GM23248 (cell line): Measurements from ENCODE around the gene SAT2. TPM values are rescaled to one million over a fixed set of nuclear protein-coding genes. Genes with fewer than 3 reads are reported as not detected.

ENCODE experiments used
- DNase-seq: peaks from one replicate; pipeline ENCODE4 v3.0.0-alpha.2; 2015
- H2AFZ ChIP-seq: fragments of 200-600 bp; sonication (generic); 2 replicates; pipeline ENCODE4 v1.6.1; 2016; ENCODE audit warnings: antibody characterized with exemption
- H3F3A ChIP-seq: fragments of 200-600 bp; sonication (generic); 2 replicates; pipeline ENCODE4 v1.6.1; 2016; ENCODE audit warnings: mild to moderate bottlenecking, antibody characterized with exemption, mixed run types; ENCODE audit not compliant: insufficient read depth
- H3K27ac ChIP-seq: fragments of 200-600 bp; sonication (generic); 2 replicates; pipeline ENCODE4 v1.5.1; 2016; ENCODE audit warnings: mild to moderate bottlenecking
- H3K27me3 ChIP-seq: fragments of 200-600 bp; sonication (generic); replicated peaks from 2 replicates; pipeline ENCODE4 v1.6.1; 2016; ENCODE audit warnings: mild to moderate bottlenecking; ENCODE audit not compliant: insufficient read depth
- H3K36me3 ChIP-seq: fragments of 200-600 bp; sonication (generic); 2 replicates; pipeline ENCODE4 v1.6.1; 2016; ENCODE audit warnings: low read depth, mild to moderate bottlenecking
- H3K4me1 ChIP-seq: fragments of 200-600 bp; sonication (generic); 2 replicates; pipeline ENCODE4 v1.6.1; 2016; ENCODE audit warnings: mild to moderate bottlenecking; ENCODE audit not compliant: insufficient read depth
- H3K4me2 ChIP-seq: fragments of 200-600 bp; sonication (generic); one replicate; pipeline ENCODE4 v1.6.1; 2016; ENCODE audit warnings: mild to moderate bottlenecking; ENCODE audit not compliant: unreplicated experiment
- H3K4me3 ChIP-seq: fragments of 200-600 bp; sonication (generic); 2 replicates; pipeline ENCODE4 v1.5.1; 2016; ENCODE audit warnings: mild to moderate bottlenecking
- H3K79me2 ChIP-seq: fragments of 200-600 bp; sonication (generic); 2 replicates; pipeline ENCODE4 v1.6.1; 2016; ENCODE audit warnings: mild to moderate bottlenecking; ENCODE audit not compliant: insufficient read depth
- H3K9ac ChIP-seq: fragments of 200-600 bp; sonication (generic); 2 replicates; pipeline ENCODE4 v1.6.1; 2016; ENCODE audit warnings: mild to moderate bottlenecking
- H3K9me2 ChIP-seq: fragments of 200-600 bp; sonication (generic); 2 replicates; pipeline ENCODE4 v1.6.1; 2016; ENCODE audit warnings: mixed run types, mild to moderate bottlenecking, moderate library complexity; ENCODE audit not compliant: insufficient read depth
- H3K9me3 ChIP-seq: fragments of 200-600 bp; sonication (generic); one replicate; pipeline ENCODE4 v1.6.1; 2017; ENCODE audit warnings: low read depth
- H4K20me1 ChIP-seq: fragments of 200-600 bp; sonication (generic); 2 replicates; pipeline ENCODE4 v1.6.0; 2016; ENCODE audit not compliant: insufficient read depth
- EZH2 ChIP-seq: fragments of 200-600 bp; sonication (generic); IDR thresholded peaks from 2 replicates; pipeline ENCODE4 v1.6.1; 2018; ENCODE audit warnings: antibody characterized with exemption, mild to moderate bottlenecking; ENCODE audit not compliant: insufficient read depth, poor library complexity, severe bottlenecking
- EZH2phosphoT487 ChIP-seq: fragments of 200-600 bp; sonication (generic); IDR thresholded peaks from 2 replicates; pipeline ENCODE4 v1.6.1; 2018; ENCODE audit warnings: antibody characterized with exemption, moderate library complexity, mild to moderate bottlenecking, low read depth; ENCODE audit not compliant: insufficient read depth
- WGBS, 2 experiments: methylation state at CpG; one replicate each; pipeline ENCODE4 v1.1.6; 2015 to 2017; ENCODE audit warnings: low lambda C conversion rate in 2 of 2, low coverage in 1 of 2; ENCODE audit errors: missing lambda C conversion rate in 2 of 2; 5-methylcytosine and 5-hydroxymethylcytosine counted together
- in situ Hi-C: fragments of 300-500 bp; cut with MboI; formaldehyde crosslinking; loops from 2 replicates; pipeline ENCODE4 v1.15.0; 2020
- polyA plus RNA-seq: library from polyadenylated mRNA; unstranded; fragments of >200 nt; fragmentation: Nextera tagmentation; extraction: Ambion mirVana; gene quantifications from 2 replicates; pipeline ENCODE4 v1.2.1, GENCODE V29; 2016
- total RNA-seq: library from RNA; depleted of rRNA; stranded (reverse); fragments of >200 nt; shearing (Covaris generic); gene quantifications from 2 replicates; pipeline ENCODE4 v1.2.3, GENCODE V29; 2014

Gene SAT2
- total and polyA plus RNA-seq, 2 experiments from 2014 or later, result 31.8 to 41.4 TPM

- no peak for DNase-seq
These were observed 9.0 kb downstream of the SAT2 start for GRCh38 chr17:7618608-7619007.

GRCh38 chr17:7615265-7615747 is 12.3 kb downstream of the SAT2 start:
- in situ Hi-C loops, result no loop called here
- H3K4me1 ChIP-seq, result peaks cover 26% of the 10 kb centered on the region
- H3K9ac ChIP-seq, result peak overlapping the region; percentile 76
- TF ChIP-seq EZH2, result no peak
- TF ChIP-seq EZH2phosphoT487, result no peak
- no peaks in the 10 kb centered on the region for H3K27me3 ChIP-seq
- 0 out of 2 replicates have a peak, but pooled peaks cover 6% of the 10 kb centered on the region for H3F3A ChIP-seq
- H3K9me2 ChIP-seq, result no peaks in the 10 kb centered on the region
- H3K79me2 ChIP-seq, result peaks cover 41% of the 10 kb centered on the region
- H3K36me3 ChIP-seq, result 0 out of 2 replicates have a peak, but pooled peaks cover 9% of the 10 kb centered on the region
- WGBS, 2 experiments, result 1 to 3% methylated on average over 24 to 28 of the region's 28 CpGs
- H2AFZ ChIP-seq, result peak overlapping the region; percentile 96
- peak overlapping the region; percentile 78 for H3K4me2 ChIP-seq
- no peak for DNase-seq
- peak overlapping the region; percentile 63 for H3K27ac ChIP-seq
- H3K9me3 ChIP-seq, result no peaks in the 10 kb centered on the region
- no peaks in the 10 kb centered on the region; the same call in 1 of the 2 replicates for H4K20me1 ChIP-seq
- H3K4me3 ChIP-seq, result peak overlapping the region; percentile 74

More at GRCh38 chr17:7618608-7619007, 9.0 kb downstream of the SAT2 start:
- H3K4me2 ChIP-seq, result no peak overlapping the region
- H3F3A ChIP-seq, result 0 out of 2 replicates have a peak, but pooled peaks cover 5% of the 10 kb centered on the region
- H3K27me3 ChIP-seq, result no peaks in the 10 kb centered on the region
- peaks cover 8% of the 10 kb centered on the region for H3K79me2 ChIP-seq
- TF ChIP-seq EZH2, result no peak
- TF ChIP-seq EZH2phosphoT487, result no peak
- in situ Hi-C loops, result no loop called here
- WGBS, 2 experiments, result 81 to 84% methylated on average over 5 of the region's 5 CpGs
- peaks cover 2% of the 10 kb centered on the region for H3K4me1 ChIP-seq
- no peak overlapping the region for H3K27ac ChIP-seq
- no peaks in the 10 kb centered on the region for H3K9me3 ChIP-seq
- no peaks in the 10 kb centered on the region for H3K36me3 ChIP-seq
- H3K4me3 ChIP-seq, result no peak overlapping the region
- no peaks in the 10 kb centered on the region for H4K20me1 ChIP-seq
- no peaks in the 10 kb centered on the region for H3K9me2 ChIP-seq
- no peak overlapping the region for H3K9ac ChIP-seq
- no peak overlapping the region for H2AFZ ChIP-seq

GRCh38 chr17:7614425-7615264 is 13.0 kb downstream of the SAT2 start, which contains the start of gene FXR2:
TSS of gene FXR2 (minus strand) at chr17:7614897. CDS start at chr17:7614532, 365 bp downstream.
- in situ Hi-C loops, result no loop called here
- TF ChIP-seq EZH2 (no peak), EZH2phosphoT487 (no peak)
- Histone ChIP-seq H3K4me3 (peak within 1 kb of the TSS; percentile 85), H3F3A (0 out of 2 replicates have a peak, but pooled peaks cover 6% of the 10 kb centered on the region), H3K4me1 (peaks cover 26% of the 10 kb centered on the region), H3K27me3 (no peaks in the 10 kb centered on the region), H2AFZ (peak within 1 kb of the TSS; percentile 96), H3K9me2 (no peaks in the 10 kb centered on the region), H3K79me2 (peaks cover 47% of the 10 kb centered on the region), H3K4me2 (peak within 1 kb of the TSS; percentile 99), H4K20me1 (no peaks in the 10 kb centered on the region; the same call in 1 of the 2 replicates), H3K9ac (peak within 1 kb of the TSS; percentile 91), H3K27ac (peak within 1 kb of the TSS; percentile 82), H3K9me3 (no peaks in the 10 kb centered on the region), H3K36me3 (0 out of 2 replicates have a peak, but pooled peaks cover 9% of the 10 kb centered on the region)
- 1 to 2% methylated on average over 51 to 59 of the region's 93 CpGs for WGBS, 2 experiments
- DNase-seq, result peak; percentile 100

- peak; percentile 68 for DNase-seq
- WGBS, 2 experiments, result 1 to 3% methylated on average over 19 to 20 of the region's 20 CpGs
These were observed 13.7 kb downstream of the SAT2 start for GRCh38 chr17:7613769-7614424.

More at GRCh38 chr17:7613769-7614424, 13.7 kb downstream of the SAT2 start:
- H3K27ac ChIP-seq, result peak overlapping the region; percentile 82
- H3F3A ChIP-seq, result 0 out of 2 replicates have a peak, but pooled peaks cover 6% of the 10 kb centered on the region
- in situ Hi-C loops, result no loop called here
- H2AFZ ChIP-seq, result peak overlapping the region; percentile 72
- 0 out of 2 replicates have a peak, but pooled peaks cover 9% of the 10 kb centered on the region for H3K36me3 ChIP-seq
- peak overlapping the region; percentile 99 for H3K4me2 ChIP-seq
- H3K4me3 ChIP-seq, result peak overlapping the region; percentile 85
- H3K79me2 ChIP-seq, result peaks cover 55% of the 10 kb centered on the region
- H4K20me1 ChIP-seq, result no peaks in the 10 kb centered on the region; the same call in 1 of the 2 replicates
- H3K9me3 ChIP-seq, result no peaks in the 10 kb centered on the region
- H3K9me2 ChIP-seq, result no peaks in the 10 kb centered on the region
- peaks cover 26% of the 10 kb centered on the region for H3K4me1 ChIP-seq
- peak overlapping the region; percentile 91 for H3K9ac ChIP-seq
- H3K27me3 ChIP-seq, result no peaks in the 10 kb centered on the region
- TF ChIP-seq EZH2phosphoT487 (no peak), EZH2 (no peak)
